ENCODE data around the gene CCDC61.

DNA sequence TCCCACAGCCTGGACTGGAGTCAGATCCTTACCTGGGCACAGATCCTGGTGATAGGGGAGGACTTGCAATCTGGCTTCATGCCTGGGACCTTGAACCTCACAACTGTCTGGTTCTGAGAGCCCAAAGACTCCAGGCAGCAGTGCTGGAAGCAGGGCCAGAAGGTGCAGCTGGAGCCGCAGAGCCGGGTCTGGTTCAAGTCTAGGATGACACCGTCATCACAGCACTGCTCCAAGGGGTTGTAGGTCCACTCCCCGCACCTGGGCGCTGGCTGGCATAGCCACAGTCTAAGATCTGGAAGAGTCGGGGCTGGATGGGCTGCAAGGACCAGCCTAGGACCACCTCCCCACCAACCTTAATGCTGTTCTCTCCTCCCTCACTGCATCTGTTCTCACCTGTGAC lies 44.9 kb downstream of the CCDC61 start:
- TF ChIP-seq POLR2AphosphoS5 (IDR thresholded peaks at IDR 0.05; ENCODE audit: borderline replicate concordance, low read depth, low read length) (no peak), EZH2 (IDR thresholded peaks at IDR 0.05) (no peak), FOXP2 (optimal IDR thresholded peaks at IDR 0.05; ENCODE audit: control extremely low read depth, extremely low read length, insufficient read depth) (no peak)
